Adrenal gland (tissue), 5 donors: ENCODE results near the gene CTNND1.

Experiments
- CTCF ChIP-seq, 6 experiments: fragments of 450-650 bp in 4 of 6; fragments of 200-600 bp in 2 of 6; sonication (generic) in 1 of 6; IDR thresholded peaks; 1 replicate in 5 of 6; 2 replicates in 1 of 6; pipeline versions ENCODE4 v1.5.1 to v1.8.0; 2016 to 2021; ENCODE audit warnings: antibody characterized with exemption in 6 of 6, mild to moderate bottlenecking in 2 of 6, moderate library complexity in 1 of 6
- POLR2A ChIP-seq, 2 donors: fragments of 450-650 bp; IDR thresholded peaks; one replicate each; pipeline ENCODE4 v1.6.1; 2017; ENCODE audit warnings: antibody characterized with exemption in 2 of 2, mild to moderate bottlenecking in 2 of 2, moderate library complexity in 1 of 2
- donor health status: DM: no; HTN: no; CAD: no.

GRCh38 chr11:57764972-57765371 is 3.4 kb downstream of the CTNND1 start:
- no peak for TF ChIP-seq CTCF (IDR thresholded peaks at IDR 0.05)
- TF ChIP-seq POLR2A (IDR thresholded peaks at IDR 0.05) = no peak
